Activated naive CD4-positive, alpha-beta T cell (primary cell): Measurements from ENCODE around the gene ZKSCAN7.
A peak's percentile ranks its signal among the peaks of the same experiment; 100 is the strongest.
"Not testable (repeated sequence)": the region's sequence is repeated elsewhere in the genome, so short reads cannot be mapped to it uniquely, and the experiment has no call there.

ENCODE experiments used
- DNase-seq, 4 experiments: peaks; one replicate each; lab custom pipeline; 2025; lab: John Stamatoyannopoulos, UW

ZKSCAN7 gene

DNA sequence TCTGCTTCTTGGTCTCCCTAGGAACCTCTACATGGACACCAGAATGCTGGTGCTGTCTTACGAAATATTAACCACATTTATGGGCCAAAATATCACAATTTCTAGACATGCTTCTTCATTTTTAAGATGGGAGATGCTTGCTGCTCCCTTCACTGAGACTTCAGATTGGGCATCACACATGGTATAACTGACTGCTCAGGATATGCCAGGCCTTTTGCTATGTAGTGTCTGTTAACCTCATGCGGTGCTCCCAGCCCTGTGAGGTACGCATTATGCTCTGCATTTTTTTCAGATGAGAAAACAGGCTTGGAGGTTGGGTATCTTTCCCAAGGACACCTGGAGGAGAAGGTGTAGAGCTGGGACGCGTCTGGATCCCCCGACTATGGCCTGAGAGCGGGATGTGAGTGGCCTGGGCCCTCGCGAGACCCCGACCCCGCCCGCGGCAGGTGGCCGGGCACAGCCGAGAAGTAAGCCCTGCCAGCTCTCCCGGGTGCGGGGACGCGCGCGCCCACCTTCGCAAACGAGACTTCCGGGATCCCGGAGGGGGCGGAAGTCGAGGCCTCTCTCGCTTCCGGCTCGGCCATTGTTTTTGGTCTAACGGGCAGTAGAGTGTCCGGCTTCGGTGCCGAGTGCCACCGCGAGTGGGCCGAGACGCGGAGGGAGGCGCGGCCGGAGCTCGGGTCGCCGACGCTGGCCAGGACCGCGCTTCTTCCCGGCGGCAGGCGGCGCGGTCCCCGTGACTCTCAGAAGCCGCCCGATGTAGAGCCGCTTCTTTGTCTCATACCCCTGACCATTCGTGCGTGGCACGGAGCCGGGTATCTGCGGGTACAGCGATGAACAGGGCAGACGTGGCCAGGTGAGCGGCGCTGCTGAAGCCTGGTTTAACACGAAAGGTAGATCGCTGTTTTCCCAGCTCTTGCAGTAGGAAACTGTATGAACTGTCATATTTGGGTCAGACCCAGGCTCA is at the start of gene ZKSCAN7:
Gene ZKSCAN7, plus strand, starts transcription at position 568 of the 967 bp plus-strand sequence. CDS start 1,855 bp downstream, outside the sequence.
- DNase-seq = peak in 3 of 4 experiments; percentile 8 to 26 (median 10)

DNA sequence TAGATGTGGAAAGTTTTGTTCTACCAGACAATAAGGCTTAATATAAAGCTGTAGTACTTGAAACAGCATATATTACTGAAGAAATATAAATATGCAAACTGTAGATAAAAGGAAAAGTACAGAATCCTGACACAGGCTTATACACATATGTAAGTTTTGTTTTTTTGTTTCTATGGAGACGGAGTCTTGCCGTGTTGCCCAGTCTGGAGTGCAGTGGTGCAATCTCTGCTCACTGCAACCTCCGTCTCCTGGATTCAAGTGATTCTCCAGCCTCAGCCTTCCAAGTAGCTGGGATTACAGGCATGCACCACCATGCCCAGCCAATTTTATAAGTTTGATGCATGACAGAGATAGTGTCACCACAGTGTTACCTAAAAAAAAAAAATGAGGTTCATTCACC is 48.4 kb upstream of the ZKSCAN7 start:
- no peak for DNase-seq

DNA sequence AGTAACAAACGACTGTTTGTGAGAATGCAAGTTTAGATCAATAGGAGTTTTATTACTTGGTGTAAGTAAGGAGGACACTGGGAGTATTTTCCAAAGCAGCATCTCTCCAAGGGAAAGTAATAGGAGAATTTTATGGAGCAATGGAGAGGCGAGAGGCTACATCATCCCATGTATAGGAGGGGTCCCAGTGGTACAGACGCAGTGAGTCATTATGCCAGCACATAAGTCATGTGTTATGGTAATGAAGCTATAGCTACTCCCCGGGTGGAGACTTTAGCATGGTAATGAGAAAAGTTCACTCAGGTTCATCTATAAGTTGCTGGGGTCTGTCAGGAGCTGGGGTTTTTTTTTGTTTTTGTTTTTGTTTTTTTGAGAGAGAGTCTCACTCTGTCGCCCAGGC is 48.0 kb upstream of the ZKSCAN7 start:
- DNase-seq = no peak

DNA sequence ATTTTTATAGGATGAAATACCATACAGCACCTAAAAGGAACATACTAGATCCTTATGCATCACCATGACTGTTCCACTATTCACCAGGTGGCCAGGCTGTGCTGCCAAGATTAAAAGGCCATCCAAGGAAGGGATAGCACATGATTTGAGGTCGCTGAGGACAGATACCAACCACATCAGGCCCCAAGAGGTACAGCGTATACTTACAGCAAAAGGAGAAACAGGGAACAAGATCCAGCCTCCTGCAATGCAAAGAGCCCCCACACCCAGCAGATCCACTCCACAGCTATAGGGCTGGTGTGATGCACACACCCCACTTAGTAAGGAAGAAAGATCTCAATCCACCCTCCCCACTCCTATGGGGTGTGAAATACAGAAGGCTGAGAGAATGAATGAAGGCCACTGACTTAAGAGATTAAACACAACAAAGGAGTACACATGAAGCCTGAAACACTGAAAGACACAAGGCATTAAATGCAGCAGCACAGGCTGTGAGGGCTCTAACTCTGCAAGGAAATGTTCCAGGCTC is 45.5 kb upstream of the ZKSCAN7 start:
- no peak for DNase-seq

- DNase-seq = no peak
Measured at GRCh38 chr3:44510000-44510368, 45.0 kb upstream of the ZKSCAN7 start.

GRCh38 chr3:44511238-44511566 is 43.8 kb upstream of the ZKSCAN7 start:
- no peak for DNase-seq

- DNase-seq = no peak
Measured at GRCh38 chr3:44513513-44513912, 41.5 kb upstream of the ZKSCAN7 start.

GRCh38 chr3:44516230-44516629 is 38.8 kb upstream of the ZKSCAN7 start:
- no peak for DNase-seq

DNA sequence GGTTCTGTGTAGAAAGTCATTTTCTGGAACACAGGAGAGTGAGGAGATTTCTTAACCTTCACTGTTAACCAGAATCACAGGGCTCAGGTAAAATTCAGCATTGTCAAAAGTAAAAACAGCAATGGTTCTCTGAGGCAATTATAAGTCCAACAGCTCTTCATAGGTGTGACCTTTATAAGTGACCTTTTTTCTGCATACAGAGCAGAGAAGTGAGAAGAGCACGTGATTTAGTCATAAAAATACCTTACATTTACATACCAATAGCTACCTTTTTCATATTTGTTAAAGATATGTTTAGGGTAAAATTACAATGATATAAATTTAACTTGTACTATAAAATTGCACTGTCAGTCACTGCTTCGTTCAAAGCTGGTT is 36.2 kb upstream of the ZKSCAN7 start:
- DNase-seq = no peak

- DNase-seq = no peak
Measured at GRCh38 chr3:44521721-44522120, 33.3 kb upstream of the ZKSCAN7 start.

DNA sequence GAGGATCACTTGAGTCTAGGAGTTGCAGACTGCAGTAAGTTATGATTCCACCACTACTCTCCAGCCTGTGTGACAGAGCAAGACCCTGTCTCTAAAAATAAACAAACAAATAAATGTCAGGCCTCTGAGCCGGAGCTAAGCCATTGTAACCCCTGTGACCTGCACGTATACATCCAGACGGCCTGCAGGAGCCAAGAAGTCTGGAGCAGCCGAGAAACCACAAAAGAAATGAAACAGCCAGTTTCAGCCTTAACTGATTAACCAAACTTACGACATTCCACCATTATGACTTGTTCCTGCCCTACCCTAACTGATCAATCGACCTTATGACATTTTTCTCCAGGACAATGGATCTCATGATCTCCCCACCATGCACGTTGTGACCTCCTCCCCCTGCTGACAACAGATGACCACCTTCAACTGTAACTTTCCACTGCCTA is 32.5 kb upstream of the ZKSCAN7 start:
- DNase-seq = no peak

- DNase-seq = no peak
Measured at GRCh38 chr3:44525060-44525459, 29.9 kb upstream of the ZKSCAN7 start.

DNA sequence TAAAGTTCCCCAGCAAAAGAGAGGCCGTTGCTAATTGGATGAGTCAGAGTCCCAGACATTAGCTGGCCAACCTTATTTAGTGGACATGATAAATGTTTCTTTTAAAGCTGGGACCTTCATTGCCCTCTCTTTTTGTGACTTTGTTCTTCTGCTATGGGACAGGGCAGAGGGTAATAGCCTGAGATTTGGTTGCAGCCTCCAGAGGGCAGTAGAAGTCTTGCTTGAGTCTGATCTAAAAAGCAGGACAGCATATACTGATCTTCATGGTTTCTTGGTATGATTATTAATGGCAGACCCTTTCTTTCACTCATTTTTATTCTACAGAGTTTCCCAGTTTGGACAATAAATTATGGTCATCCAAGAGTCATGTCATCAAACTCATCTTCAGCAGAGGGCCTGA is 25.1 kb upstream of the ZKSCAN7 start:
- DNase-seq = no peak

DNA sequence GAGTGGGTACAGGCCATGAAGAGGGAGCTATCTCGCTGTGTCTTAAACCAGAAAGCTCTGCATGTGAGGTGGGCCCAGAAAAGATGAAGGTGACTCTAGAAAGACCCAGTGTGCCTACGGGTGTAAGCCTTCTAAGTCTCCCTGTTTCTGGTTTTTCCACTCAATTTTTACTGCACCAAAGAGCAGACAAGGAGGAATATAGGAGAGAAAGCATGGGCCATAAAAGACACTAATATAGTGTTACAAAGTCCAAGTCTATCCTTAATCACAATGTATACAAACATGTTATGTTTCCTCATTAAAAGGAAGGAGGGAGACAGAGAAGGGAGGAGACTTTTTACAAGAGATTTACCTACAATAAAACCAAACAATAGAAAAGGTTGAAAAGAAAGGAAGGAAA is 24.1 kb upstream of the ZKSCAN7 start:
- no peak for DNase-seq

DNA sequence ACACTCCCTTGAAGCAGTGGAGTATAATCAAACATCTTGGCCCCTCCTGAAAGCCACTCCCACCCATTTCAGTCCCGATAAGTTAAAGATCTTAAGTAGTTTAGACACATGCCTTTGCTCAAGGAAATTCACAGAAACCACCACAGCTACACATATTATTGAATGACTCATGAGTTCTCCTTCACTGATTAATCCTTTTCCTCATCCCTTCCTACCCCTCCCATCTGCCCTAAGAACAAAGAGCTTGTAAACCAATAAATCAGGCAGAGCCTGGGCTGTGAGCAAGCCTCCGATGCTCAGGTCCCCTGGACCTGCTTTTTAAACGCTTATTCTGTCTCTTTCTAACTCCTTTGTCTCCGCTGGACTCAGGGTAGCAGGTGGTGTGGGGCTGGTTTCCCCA is 20.3 kb upstream of the ZKSCAN7 start:
- not testable (repeated sequence) for DNase-seq

DNA sequence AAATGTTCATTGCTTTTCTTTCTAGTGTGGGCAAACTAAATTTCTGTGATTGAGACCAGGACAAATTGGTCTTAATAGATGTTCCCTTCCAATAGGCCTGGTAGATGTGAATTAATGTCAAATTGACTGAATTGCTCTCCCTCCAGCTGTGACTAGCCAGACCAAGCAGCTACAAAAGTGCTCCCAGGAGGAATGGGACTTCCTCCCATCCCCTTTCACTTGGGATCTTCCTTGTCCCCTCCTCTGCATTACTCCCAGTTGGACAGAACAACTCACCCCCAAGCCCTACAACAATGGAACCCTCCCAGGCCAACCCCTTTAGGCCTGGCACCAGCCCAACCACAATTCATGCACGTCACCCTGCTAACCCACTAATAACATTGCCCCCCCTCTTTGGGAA is 19.6 kb upstream of the ZKSCAN7 start:
- DNase-seq = no peak

DNA sequence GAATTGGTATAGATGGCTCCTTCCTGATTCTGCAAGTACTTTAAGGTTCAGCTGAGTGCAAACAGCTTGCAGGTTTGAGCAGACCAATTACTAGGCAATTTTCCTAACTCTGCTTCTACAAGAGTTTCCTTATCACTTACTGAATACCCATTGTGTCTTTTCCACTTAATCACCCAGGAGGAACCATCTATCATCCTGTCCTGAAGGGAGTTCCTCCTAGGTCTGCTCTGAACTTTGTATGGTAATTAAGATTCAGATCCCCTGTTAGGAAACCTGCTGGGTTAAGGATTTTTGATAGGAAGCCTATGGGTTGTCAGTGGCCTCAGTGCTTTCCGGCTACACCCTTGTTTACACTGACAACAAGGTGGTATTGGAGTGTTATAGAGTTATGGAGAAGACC is 10.2 kb upstream of the ZKSCAN7 start:
- not testable (repeated sequence) for DNase-seq

GRCh38 chr3:44555723-44556122 is 730 bp downstream of the ZKSCAN7 start:
- DNase-seq = no peak

DNA sequence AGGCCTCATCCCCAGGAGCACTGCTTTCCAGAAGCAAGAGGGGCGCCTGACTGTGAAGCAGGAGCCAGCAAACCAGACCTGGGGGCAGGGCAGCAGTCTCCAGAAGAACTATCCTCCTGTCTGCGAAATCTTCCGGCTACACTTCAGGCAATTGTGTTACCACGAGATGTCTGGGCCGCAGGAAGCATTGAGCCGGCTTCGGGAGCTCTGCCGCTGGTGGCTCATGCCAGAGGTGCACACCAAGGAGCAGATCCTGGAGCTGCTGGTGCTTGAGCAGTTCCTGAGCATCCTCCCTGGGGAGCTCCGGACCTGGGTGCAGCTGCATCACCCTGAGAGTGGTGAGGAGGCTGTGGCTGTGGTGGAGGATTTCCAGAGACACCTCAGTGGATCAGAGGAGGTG is 2.1 kb downstream of the ZKSCAN7 start:
- DNase-seq = no peak

DNA sequence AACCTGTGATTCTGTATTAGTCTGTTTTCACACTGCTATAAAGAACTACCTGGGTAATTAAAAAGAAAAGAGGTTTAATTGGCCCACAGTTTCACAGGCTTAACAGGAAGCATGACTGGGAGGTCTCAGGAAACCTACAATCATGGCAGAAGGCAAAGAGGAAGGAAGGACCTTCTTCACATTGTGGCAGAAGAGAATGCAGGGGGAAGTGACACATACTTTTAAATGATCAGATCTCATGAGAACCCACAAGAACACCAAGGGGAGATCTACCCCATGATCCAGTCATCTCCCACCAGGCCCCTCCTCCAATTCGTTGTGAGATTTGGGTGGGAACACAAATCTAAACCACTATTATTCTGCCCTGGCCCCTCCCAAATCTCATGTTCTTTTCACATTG is 6.1 kb downstream of the ZKSCAN7 start:
- DNase-seq = no peak

DNA sequence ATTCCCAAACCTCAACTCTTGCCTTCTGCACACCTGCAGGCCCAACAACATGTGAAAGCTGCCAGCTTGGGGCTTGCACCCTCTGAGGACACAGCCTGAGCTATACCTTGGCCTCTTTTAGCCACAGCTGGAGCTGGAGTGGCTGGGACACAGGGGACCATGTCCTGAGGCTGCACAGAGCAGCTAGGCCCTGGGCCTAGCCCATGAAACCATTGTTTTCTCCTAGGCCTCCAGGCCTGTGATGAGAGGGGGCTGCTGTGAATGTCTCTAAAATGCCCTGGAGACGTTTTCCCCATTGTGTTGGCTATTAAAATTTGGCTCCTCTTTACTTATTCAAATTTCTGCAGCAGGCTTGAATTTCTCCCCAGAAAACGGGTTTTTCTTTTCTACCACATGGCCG is 7.2 kb downstream of the ZKSCAN7 start:
- DNase-seq = no peak

DNA sequence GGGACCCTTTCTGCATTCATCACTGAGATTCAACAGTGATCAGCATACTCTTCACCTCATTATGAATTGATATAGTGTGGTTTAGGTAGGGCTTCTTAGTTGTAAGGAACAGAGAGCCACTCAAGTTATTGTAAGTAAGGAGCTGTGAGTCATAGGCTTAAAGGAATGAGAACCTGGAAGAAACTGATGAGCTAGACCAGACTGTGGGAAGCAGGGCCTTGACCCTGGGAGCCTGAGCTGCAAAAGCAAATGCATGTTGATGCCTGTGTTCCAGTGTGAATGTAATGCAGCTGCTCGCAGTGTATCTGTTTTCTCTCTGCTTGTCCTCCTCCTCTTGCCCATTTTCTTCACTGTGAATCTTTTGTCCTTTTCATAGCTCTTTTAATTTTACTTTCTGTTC is 13.6 kb downstream of the ZKSCAN7 start:
- DNase-seq = no peak

- DNase-seq = no peak
Measured at GRCh38 chr3:44571024-44571423, 16.0 kb downstream of the ZKSCAN7 start.

DNA sequence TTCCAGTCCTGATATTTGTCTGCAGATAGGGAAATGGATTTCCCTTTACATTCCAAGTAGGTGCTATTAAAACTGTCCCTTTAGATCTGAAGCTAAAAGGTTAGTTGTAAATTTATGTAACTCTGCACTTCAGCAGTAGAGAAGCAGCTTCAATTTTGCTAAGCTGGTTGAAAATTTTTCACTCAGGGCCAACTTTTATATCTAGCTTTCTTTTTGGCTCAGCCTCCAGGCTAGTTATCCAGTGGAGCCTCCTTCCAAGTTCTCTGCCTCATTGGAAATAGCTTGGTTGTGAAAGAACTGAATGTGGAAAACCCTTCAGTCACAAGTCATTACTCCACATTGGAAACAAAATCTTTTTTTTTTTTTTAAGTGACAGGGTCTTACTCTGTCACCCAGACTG is 21.6 kb downstream of the ZKSCAN7 start:
- DNase-seq = no peak
